ENCODE data around the gene SPESP1.
A peak's percentile ranks its signal among the peaks of the same experiment; 100 is the strongest.
"Not testable (repeated sequence)": the region's sequence is repeated elsewhere in the genome, so short reads cannot be mapped to it uniquely, and the experiment has no call there.

The SPESP1 gene

DNA sequence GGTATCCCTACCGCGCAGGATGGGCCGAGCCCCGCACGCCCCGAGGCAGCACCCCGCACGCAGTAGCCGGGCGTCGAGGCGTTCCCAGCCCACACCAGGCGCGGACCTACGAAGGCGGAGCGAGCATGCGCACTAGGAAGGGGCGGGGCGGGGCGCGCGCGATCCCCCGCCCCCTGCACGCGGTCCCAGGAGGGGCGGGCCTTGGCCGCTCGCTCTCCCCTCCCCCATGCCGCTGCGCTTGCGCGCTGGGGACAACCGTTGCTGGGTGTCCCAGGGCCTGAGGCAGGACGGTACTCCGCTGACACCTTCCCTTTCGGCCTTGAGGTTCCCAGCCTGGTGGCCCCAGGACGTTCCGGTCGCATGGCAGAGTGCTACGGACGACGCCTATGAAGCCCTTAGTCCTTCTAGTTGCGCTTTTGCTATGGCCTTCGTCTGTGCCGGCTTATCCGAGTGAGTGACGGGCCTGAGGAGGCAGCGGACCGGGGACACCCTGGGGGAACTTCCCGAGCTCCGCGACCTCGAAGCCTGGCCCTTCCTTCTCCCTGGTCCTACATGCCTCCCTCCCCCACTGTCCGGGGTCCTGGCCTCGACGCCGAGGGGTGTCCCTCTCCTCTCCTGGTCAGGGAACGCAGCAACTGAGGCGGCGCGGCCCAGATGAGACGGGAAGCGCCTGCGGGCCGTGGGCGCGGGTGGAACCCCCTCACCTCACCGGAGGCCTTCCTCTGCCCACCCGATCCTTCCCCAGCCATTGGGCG lies at the start of gene SPESP1:
SPESP1 (plus strand) TSS at position 258 of the 755 bp plus-strand sequence; CDS start at position 387, 129 bp downstream.
- no peak for DNase-seq

GRCh38 chr15:68885070-68885469 lies 45.3 kb upstream of the SPESP1 start:
- DNase-seq = no peak

DNA sequence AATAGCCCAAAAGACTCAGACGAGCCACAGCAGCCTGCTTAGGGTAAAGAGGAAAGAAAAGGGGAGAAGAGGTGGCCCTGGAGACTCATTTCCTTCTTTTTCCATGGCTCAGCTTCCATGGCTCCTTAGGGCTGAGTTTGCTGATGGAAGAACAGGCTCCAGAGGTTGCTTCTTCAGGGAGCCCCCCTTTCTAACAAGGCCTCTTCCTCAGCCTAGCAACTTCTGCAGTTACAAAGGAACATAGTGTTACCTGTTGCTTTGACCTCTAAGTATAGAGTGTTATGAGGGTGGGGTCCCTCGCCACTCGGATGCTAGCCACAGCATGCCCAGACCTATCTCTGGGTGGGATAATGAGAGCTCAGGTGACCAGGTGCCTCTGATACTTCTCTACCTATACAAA lies 43.2 kb upstream of the SPESP1 start:
- DNase-seq = no peak

DNA sequence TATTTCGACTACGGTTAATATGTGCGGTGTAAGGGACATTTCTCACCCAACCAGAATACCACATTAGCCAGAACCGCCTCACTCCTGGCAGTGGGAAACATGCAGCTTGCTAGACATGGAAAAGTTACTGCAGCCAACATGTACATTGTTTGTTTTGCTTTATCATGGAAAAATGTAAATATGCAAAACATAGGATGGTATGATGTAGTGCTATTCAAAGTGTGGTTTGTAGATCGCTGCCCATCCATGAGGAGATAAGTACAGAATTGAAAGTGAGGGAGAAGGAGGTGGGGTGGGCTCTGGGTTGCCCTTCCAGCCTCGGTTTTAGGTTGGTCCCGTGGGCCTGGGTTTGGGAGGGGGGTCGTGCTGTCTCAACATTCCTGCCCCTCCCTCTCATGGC lies 42.5 kb upstream of the SPESP1 start:
- no peak for DNase-seq

DNA sequence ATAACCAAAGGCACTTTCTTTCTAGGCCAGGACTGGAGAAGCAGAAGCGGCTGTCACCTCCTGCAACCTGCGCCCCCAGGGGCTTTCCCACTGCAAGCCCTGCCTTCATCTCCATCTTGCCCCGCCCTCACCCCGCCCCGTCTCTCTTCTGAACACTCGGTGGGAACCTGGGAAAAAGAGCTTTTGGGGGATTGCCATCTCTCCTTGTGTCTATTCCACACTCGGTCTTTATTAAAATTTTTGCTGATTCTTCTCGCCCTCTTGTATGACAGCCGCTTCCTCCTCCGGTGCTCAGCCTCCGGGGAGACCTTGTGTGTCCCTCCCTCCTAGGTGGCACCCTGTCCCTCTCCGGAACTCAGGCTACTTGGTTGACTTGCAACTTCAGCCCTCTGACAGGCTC lies 41.9 kb upstream of the SPESP1 start:
- DNase-seq = no peak

DNA sequence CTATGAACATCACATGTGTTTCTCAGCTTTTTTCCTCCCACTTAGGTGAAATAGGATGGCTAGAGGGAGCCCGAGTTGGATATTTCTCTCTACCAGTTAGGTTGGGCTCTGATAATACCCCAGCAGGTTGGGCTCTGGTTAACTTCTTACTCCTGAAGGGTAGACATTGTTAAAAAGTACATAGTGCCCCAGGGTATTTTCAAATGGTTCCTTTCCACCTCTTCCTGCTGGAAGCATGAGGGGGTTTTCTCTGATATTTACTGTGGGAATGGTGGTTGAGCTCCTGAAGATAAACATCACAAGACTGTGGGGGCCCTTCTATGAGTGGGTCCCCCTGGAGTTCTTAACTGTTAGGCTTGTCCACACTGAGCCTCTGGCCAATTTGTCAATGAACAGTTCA lies 36.1 kb upstream of the SPESP1 start:
- no peak for DNase-seq

DNA sequence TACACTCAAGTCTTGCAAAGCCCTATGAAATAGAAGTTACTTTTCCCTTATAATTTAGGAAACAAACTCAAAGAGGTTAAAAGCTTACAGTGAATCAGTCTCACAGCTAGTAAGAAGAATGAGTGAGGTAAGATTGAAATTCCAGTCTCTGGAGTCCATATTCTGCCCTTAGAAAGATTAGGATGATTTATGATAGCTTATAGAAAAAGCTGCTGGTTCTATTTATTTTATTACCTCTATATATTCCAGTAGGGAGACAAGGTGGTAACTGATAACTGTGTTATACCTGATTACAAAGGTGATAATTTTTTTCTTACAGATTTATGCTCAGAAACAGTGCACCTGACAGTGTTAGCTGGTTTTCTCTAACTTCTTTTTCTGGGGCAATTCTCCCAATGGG lies 34.1 kb upstream of the SPESP1 start:
- no peak for DNase-seq

DNA sequence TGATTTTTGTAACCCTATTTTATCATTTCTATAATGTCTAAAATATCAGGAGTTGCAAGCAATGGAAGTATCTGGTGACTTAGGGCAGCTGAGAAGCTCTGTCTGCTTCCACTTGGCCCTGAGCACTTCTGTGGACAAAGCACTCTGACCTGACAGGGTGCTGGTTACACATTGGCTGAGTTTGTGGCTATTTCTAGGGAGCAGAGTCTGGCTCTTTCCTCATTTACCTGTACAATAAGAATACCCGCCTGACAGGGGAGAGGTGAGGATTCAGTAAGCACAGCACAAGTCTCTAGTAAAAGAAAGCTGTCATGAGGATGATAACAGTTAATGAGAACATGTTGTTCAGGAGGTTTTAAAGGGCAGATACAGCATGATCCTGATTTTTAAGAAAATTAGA lies 33.3 kb upstream of the SPESP1 start:
- DNase-seq = no peak

DNA sequence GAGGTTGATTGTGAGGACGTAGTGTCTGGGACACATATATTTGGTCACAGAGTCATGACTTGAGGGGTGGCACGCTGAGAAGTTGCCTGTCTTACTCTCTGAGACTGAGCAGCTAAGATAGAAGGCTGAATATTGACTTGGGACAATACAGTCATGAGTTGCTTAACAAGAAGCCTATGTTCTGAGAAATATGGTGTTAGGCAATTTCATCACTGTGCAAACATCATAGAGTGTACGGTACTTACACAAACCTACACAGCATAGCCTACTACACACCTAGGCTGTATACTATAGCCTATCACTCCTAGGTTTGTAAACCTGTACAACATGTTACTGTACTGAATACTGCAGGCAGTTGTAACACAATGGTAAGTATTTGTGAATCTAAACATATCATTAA lies 30.3 kb upstream of the SPESP1 start:
- DNase-seq = no peak

GRCh38 chr15:68907396-68907923 lies 22.9 kb upstream of the SPESP1 start:
- no peak for DNase-seq

- no peak for DNase-seq
Observed at GRCh38 chr15:68909601-68910100, 20.7 kb upstream of the SPESP1 start.

DNA sequence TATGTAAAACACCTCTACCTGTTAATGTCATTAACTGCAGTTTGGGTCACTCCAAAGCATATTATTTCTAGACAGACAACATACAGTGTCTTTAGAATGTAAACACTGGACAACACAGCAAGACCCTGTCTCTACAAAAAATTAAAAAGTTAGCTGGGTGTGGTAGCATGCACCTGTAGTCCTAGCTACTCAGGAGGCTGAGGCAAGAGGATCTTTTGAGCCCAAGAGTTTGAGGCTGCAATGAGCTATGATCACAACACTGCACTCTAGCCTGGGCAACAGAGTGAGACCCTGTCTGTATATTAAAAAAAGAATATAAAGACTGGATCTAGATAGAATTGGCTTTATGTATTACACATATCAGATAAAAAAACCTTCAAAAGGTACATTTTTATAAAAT lies 20.0 kb upstream of the SPESP1 start:
- DNase-seq = no peak

GRCh38 chr15:68910816-68911215 lies 19.5 kb upstream of the SPESP1 start:
- no peak for DNase-seq

DNA sequence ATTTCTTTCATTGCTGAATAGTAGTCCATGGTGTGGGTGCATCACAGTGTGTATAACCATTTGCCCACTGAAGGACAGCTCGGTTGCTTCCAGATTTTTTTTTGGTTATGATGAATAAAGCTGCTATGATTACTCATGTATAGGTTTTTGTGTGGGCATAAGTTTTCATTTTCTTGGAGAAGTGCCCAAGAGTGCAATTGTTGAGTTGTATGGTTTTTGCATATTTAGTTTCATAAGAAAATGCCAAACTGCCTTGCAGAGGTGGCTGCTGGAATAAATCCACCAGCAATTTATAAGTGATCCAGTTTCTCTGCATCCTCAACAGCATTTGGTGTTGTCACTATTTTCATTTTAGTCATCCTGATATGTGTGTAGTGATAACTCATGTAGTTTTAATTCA lies 8.4 kb upstream of the SPESP1 start:
- no peak for DNase-seq

DNA sequence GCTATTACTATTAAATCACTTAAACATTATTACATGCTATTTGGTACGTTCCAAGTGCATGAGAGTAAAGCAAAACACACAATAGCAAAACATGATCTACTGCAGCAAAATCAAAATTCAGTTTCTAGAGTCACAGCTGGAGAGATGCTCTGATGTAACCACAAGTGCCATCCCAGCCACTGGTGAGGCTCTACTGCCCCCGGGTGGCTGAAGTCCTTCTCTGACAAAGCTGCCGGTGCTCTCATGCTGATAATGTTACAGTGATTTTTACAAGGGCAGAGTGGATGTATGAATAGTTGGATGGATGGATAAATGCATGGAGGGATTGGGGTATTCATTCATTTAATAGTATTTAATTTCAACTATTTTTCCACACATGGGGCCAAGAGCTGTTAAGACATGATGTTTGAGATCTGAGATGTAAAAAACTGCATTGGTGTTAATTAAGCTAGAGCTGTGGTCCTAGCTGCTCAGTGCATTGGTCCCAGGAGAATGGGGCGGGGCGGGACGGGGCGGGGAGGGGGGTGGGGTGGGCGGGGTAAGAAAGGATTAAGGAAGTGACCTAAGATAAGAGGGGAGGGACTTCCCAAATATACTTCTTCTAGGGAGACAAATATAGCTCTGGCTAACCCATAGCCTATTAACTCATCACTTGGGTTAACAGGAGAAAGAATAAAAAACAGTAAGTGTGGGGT lies 5.3 kb upstream of the SPESP1 start:
- DNase-seq = peak; percentile 22

DNA sequence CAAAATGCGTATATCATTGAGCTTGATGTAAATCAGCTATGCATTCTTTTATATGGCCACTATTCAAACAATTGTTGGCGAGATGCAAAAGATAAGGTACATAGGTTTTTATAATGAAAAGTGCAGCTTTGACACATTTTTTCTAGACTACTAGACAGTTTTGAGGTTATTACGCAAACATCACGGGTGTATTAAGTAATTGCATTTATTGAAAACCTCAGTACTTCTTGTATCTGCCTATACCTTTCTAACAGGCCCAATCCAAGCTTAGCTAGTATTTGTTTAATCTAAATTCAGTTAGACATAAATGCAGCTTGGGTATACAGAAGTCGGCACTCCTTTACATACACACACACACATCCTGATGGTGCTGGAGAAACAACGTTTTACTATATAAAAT lies 2.7 kb downstream of the SPESP1 start:
- DNase-seq = no peak

- no peak for DNase-seq
Observed at GRCh38 chr15:68934341-68934740, 4.0 kb downstream of the SPESP1 start.

DNA sequence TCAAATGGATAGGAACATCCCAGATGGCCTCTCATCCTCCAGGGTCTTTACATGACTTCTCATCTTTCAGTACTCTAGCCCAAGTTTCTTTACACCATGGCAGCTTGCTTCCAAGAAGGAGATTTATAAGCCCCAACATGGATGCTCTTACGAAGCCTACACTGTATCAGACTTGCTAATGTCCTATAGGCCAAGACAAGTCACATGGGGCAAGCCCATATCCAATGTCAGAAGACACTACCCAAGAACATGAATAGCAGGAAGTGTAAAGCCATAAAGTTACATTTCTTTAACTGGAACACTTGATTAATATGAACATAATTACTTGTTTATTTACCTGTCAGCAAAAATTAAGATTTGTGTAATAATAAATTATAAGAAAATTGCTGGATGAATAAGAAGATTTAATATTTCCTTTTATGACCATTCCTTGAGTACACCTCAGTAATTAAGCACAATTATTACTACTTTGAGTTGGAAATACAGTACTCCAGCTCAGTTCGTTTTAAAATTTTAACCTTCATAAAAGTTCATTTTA lies 5.1 kb downstream of the SPESP1 start:
- DNase-seq = no peak

GRCh38 chr15:68939501-68939900 lies 9.2 kb downstream of the SPESP1 start:
- no peak for DNase-seq

DNA sequence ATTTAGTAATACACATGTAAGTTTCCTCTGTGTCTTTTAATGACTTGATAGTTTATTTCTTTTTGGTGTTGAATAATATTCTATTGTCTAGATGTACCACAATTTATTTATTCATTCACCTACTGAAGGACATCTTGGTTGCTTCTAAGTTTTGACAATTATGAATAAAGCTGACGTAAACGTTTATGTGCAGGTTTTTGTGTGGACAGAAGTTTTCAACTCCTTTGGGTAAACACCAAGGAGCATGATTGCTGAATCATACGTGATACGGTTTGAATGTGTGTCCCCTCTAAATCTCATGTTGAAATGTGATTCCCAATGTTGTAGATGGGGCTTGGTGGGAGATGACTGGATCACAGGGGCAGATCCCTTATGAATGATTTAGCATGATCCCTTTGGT lies 21.5 kb downstream of the SPESP1 start:
- no peak for DNase-seq

DNA sequence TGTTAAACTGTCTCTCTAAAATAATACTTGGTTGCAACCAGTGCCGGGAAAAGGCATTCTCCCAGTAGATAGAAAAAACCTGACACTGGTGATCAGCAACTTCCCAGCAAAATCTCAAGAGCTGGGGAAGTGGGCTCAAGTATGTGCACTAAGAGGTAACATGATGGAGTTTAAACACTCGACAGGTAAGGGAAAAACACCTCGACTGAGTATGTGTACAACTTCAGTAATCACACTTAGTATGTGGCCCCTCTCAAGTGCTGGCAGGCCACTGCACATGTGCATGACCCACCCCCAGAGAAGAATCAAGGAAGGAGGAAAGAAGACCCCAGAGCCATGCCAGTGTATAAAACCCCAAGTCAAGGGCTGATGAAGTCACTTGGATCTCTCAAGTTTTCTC lies 27.4 kb downstream of the SPESP1 start:
- DNase-seq = no peak

DNA sequence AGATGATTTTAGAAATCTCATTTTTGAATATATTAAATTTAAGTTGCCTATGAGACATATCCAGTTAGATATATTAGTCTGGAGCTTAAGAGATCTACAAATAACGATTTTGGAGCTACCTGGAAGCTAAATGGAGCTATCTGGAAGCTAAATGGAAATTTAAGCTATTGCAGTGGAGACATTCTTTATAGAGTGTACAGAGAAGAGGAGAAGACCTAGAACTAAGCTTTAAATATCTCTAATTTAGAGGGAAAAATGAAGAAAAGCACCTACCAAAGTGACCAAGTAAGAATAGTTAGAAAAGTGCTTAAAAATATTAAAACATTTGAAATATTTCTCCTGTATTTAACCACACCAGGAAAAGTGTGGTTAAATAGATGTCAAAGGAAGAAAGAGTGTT lies 28.3 kb downstream of the SPESP1 start:
- DNase-seq = no peak

DNA sequence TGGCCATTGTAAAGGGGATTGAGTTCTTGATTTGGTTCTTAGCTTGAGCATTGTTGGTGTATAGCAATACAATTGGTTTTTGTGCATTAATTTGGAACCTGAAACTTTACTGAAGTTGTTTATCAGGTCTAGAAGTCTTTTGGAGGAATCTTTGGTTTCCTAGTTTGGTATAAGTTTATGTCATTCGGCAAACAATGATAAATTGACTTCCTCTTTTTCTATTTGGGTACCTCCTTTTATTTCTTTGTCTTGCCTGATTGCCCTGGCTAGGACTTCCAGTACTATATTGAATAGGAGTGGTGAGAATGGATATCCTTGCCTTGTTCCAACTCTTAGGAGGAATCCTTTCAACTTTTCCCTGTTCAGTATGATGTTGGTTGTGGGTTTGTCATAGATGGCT lies 32.1 kb downstream of the SPESP1 start:
- no peak for DNase-seq

- not testable (repeated sequence) for DNase-seq
Observed at GRCh38 chr15:68963719-68964118, 33.4 kb downstream of the SPESP1 start.
